CD1c-positive myeloid dendritic cell (primary cell): ENCODE data around the gene UGT1A8.

ENCODE experiments used
- DNase-seq: peaks from one replicate; pipeline ENCODE4 v3.0.0-alpha.2; 2016; ENCODE audit errors: extremely low spot score

The UGT1A8 gene

GRCh38 chr2:233799716-233800115 is 182.3 kb downstream of the UGT1A8 start:
- no peak for DNase-seq

- DNase-seq = no peak
Measured at GRCh38 chr2:233800208-233800607, 182.8 kb downstream of the UGT1A8 start.

GRCh38 chr2:233801357-233802131 is 184.1 kb downstream of the UGT1A8 start:
- DNase-seq = no peak

- no peak for DNase-seq
Measured at GRCh38 chr2:233802132-233802815, 184.8 kb downstream of the UGT1A8 start.

GRCh38 chr2:233803292-233803911 is 186.0 kb downstream of the UGT1A8 start:
- DNase-seq = no peak

GRCh38 chr2:233803994-233804393 is 186.6 kb downstream of the UGT1A8 start:
- DNase-seq = no peak

- DNase-seq = no peak
Measured at GRCh38 chr2:233807215-233807865, 189.9 kb downstream of the UGT1A8 start.

- no peak for DNase-seq
Measured at GRCh38 chr2:233807966-233808935, 190.8 kb downstream of the UGT1A8 start.

GRCh38 chr2:233810385-233810784 is 193.0 kb downstream of the UGT1A8 start:
- no peak for DNase-seq

- DNase-seq = no peak
Measured at GRCh38 chr2:233811087-233811486, 193.7 kb downstream of the UGT1A8 start.

GRCh38 chr2:233811732-233812131 is 194.3 kb downstream of the UGT1A8 start:
- no peak for DNase-seq

GRCh38 chr2:233813236-233814055 is 196.0 kb downstream of the UGT1A8 start:
- no peak for DNase-seq

GRCh38 chr2:233814056-233814835 is 196.8 kb downstream of the UGT1A8 start:
- DNase-seq = no peak

- DNase-seq = no peak
Measured at GRCh38 chr2:233815861-233816260, 198.4 kb downstream of the UGT1A8 start.

GRCh38 chr2:233816334-233816733 is 198.9 kb downstream of the UGT1A8 start:
- DNase-seq = no peak

GRCh38 chr2:233816771-233817170 is 199.3 kb downstream of the UGT1A8 start:
- no peak for DNase-seq

GRCh38 chr2:233817361-233817911 is 200.0 kb downstream of the UGT1A8 start:
- no peak for DNase-seq

GRCh38 chr2:233817995-233818638 is 200.7 kb downstream of the UGT1A8 start:
- DNase-seq = no peak
